C4-2B (cell line): ENCODE data around the gene TCERG1L.

ENCODE experiments used
- ZFX ChIP-seq: fragments of 450-650 bp; IDR thresholded peaks from 2 replicates; pipeline ENCODE4 v1.6.1; 2017
- TF ChIP-seq, protein P1 (sequence below): fragments of 450-650 bp; conservative IDR thresholded peaks from 2 replicates; pipeline ENCODE4 v1.5.1; 2017; ENCODE audit warnings: mild to moderate bottlenecking

DNA sequence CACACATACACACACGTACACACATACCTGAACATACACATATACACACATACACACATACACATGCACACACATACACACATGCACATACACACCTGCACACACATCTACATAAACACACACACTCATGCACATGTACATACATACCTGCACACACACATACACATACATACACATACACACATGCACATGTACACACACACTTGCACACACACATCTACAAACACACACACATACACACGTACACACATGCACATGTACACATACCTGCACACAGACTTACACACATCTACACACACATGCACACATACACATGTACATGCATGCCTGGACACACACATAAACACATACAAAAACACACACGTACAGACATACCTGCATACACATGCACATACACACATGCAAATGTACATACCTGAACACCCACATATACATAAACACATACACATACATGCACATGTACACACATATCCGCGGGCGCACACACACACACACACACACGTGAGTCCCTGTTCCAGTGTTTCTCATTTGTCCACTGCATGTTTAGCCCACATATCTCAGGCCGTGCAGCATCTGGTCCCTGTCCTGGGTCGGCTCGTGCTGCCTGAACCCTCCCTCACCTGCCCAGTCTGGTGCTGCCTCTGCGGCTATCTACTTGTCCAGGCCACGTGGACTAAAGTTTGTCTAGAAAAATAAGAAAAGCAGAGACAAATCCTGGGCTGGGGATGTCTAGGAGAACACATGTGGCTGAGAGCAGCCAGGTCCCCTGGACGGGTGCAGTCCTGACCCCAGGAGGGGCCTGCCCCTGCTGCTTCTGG is 238.7 kb downstream of the TCERG1L start:
- TF ChIP-seq, protein P1, sequence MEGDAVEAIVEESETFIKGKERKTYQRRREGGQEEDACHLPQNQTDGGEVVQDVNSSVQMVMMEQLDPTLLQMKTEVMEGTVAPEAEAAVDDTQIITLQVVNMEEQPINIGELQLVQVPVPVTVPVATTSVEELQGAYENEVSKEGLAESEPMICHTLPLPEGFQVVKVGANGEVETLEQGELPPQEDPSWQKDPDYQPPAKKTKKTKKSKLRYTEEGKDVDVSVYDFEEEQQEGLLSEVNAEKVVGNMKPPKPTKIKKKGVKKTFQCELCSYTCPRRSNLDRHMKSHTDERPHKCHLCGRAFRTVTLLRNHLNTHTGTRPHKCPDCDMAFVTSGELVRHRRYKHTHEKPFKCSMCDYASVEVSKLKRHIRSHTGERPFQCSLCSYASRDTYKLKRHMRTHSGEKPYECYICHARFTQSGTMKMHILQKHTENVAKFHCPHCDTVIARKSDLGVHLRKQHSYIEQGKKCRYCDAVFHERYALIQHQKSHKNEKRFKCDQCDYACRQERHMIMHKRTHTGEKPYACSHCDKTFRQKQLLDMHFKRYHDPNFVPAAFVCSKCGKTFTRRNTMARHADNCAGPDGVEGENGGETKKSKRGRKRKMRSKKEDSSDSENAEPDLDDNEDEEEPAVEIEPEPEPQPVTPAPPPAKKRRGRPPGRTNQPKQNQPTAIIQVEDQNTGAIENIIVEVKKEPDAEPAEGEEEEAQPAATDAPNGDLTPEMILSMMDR, result no peak
- TF ChIP-seq ZFX, result no peak
